WTC11 (cell line): Measurements from ENCODE around the gene EMX2.

Source experiments
- FOXJ3 ChIP-seq: sonication (generic); formaldehyde crosslinking; IDR thresholded peaks from 2 replicates; pipeline ENCODE4 v1.9.0; 2021; ENCODE audit warnings: missing genetic modification reagents, mild to moderate bottlenecking, borderline replicate concordance
- GABPB1 ChIP-seq: sonication (generic); formaldehyde crosslinking; IDR thresholded peaks from 2 replicates; pipeline ENCODE4 v1.8.1; 2023; ENCODE audit warnings: mild to moderate bottlenecking, missing genetic modification reagents
- JUN ChIP-seq: sonication (generic); formaldehyde crosslinking; IDR thresholded peaks from 2 replicates; pipeline ENCODE4 v1.8.0; 2023; ENCODE audit warnings: mild to moderate bottlenecking, missing genetic modification reagents
- SP1 ChIP-seq: sonication (generic); formaldehyde crosslinking; conservative IDR thresholded peaks from 2 replicates; pipeline ENCODE4 v1.8.1; 2022; ENCODE audit warnings: missing genetic modification reagents
- TCF7 ChIP-seq: sonication (generic); formaldehyde crosslinking; IDR thresholded peaks from 2 replicates; pipeline ENCODE4 v1.8.0; 2022; ENCODE audit warnings: mild to moderate bottlenecking, low read depth, missing genetic modification reagents, moderate library complexity
- ZNF121 ChIP-seq: sonication (generic); formaldehyde crosslinking; IDR thresholded peaks from 2 replicates; pipeline ENCODE4 v1.8.0; 2023; ENCODE audit warnings: missing genetic modification reagents
- TF ChIP-seq, protein P1 (sequence below): fragments of 200-600 bp; IDR thresholded peaks from 2 replicates; pipeline ENCODE4 v1.8.0; 2022; ENCODE audit warnings: antibody characterized with exemption
- TF ChIP-seq, protein P2 (sequence below): sonication (generic); formaldehyde crosslinking; IDR thresholded peaks from 2 replicates; pipeline ENCODE4 v1.8.1; 2023; ENCODE audit warnings: mild to moderate bottlenecking, missing genetic modification reagents, moderate library complexity
- TF ChIP-seq, protein P3 (sequence below): sonication (generic); formaldehyde crosslinking; IDR thresholded peaks from 2 replicates; pipeline ENCODE4 v1.8.1; 2023; ENCODE audit warnings: mild to moderate bottlenecking, moderate library complexity, missing genetic modification reagents

DNA sequence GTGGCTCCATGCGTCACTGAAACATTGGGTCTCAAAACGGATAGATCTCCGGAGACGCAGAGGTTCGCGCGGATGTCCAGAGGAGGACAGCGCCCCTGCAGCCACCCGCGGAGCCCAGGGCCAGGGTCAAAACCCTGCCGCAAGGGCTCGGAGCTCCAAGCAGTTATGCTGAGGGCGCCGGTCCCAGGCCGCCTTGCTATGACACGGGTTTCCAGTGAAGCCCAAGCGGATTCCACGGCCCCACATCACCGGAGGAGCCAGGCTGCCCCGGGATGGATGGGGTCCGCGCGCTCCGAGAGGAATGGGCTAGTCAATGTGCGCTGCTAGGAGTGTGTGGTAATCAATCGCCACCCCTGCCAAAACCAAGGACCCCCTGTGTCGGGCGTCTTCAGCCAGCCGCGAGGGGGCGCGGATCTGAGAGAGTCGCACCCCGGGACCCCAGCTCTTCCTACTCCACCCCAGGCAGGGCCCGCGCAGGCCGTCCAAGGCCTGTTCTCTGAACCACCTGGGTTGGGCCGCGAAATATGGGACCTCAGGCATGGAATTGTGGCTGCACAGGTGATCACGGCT lies 5.6 kb upstream of the EMX2 start:
- TF ChIP-seq, protein P1, sequence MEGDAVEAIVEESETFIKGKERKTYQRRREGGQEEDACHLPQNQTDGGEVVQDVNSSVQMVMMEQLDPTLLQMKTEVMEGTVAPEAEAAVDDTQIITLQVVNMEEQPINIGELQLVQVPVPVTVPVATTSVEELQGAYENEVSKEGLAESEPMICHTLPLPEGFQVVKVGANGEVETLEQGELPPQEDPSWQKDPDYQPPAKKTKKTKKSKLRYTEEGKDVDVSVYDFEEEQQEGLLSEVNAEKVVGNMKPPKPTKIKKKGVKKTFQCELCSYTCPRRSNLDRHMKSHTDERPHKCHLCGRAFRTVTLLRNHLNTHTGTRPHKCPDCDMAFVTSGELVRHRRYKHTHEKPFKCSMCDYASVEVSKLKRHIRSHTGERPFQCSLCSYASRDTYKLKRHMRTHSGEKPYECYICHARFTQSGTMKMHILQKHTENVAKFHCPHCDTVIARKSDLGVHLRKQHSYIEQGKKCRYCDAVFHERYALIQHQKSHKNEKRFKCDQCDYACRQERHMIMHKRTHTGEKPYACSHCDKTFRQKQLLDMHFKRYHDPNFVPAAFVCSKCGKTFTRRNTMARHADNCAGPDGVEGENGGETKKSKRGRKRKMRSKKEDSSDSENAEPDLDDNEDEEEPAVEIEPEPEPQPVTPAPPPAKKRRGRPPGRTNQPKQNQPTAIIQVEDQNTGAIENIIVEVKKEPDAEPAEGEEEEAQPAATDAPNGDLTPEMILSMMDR = no peak
- TF ChIP-seq ZNF121 (CRISPR knock-in tag) (no peak), TCF7 (CRISPR knock-in tag) (no peak), FOXJ3 (CRISPR knock-in tag) (no peak), SP1 (CRISPR knock-in tag) (no peak), GABPB1 (CRISPR knock-in tag) (no peak), JUN (no peak)
- TF ChIP-seq, protein P2, sequence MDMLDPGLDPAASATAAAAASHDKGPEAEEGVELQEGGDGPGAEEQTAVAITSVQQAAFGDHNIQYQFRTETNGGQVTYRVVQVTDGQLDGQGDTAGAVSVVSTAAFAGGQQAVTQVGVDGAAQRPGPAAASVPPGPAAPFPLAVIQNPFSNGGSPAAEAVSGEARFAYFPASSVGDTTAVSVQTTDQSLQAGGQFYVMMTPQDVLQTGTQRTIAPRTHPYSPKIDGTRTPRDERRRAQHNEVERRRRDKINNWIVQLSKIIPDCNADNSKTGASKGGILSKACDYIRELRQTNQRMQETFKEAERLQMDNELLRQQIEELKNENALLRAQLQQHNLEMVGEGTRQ (CRISPR knock-in tag) = no peak
- TF ChIP-seq, protein P3, sequence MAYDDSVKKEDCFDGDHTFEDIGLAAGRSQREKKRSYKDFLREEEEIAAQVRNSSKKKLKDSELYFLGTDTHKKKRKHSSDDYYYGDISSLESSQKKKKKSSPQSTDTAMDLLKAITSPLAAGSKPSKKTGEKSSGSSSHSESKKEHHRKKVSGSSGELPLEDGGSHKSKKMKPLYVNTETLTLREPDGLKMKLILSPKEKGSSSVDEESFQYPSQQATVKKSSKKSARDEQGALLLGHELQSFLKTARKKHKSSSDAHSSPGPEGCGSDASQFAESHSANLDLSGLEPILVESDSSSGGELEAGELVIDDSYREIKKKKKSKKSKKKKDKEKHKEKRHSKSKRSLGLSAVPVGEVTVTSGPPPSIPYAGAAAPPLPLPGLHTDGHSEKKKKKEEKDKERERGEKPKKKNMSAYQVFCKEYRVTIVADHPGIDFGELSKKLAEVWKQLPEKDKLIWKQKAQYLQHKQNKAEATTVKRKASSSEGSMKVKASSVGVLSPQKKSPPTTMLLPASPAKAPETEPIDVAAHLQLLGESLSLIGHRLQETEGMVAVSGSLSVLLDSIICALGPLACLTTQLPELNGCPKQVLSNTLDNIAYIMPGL = no peak
